H1 (cell line): ENCODE measurements around the gene GPR137. TPM values are rescaled to one million over a fixed set of nuclear protein-coding genes. Genes with fewer than 3 reads are reported as not detected.

Experiments used
- ATF2 ChIP-seq: IDR thresholded peaks from 2 replicates; pipeline ENCODE4 v1.6.1; 2012; ENCODE audit warnings: low read length, inconsistent platforms
- CBX5 ChIP-seq: fragments of 300-800, 300-1000 bp; sonication (generic); IDR thresholded peaks from 2 replicates; pipeline ENCODE4 v1.7.1; 2016; ENCODE audit warnings: antibody characterized with exemption, low read length, low read depth
- GTF2F1 ChIP-seq: IDR thresholded peaks from 2 replicates; pipeline ENCODE4 v1.6.1; 2012; ENCODE audit warnings: low read depth, low read length, improper control_type of control experiment, borderline replicate concordance
- JUN ChIP-seq: IDR thresholded peaks from 2 replicates; pipeline ENCODE4 v1.6.1; 2011; ENCODE audit warnings: low read depth, mild to moderate bottlenecking, improper control_type of control experiment, low read length
- KDM5A ChIP-seq: fragments of 200-600 bp; IDR thresholded peaks from 2 replicates; pipeline ENCODE4 v1.7.1; 2012; ENCODE audit warnings: mild to moderate bottlenecking, low read length, inconsistent platforms, mixed read lengths
- MAX ChIP-seq: IDR thresholded peaks from 2 replicates; pipeline ENCODE4 v1.6.1; 2012; ENCODE audit warnings: inconsistent platforms
- RAD21 ChIP-seq, 2 experiments: IDR thresholded peaks in 1 of 2; conservative IDR thresholded peaks in 1 of 2; 2 replicates each; pipeline ENCODE4 v1.6.1; 2011; ENCODE audit warnings: low read depth in 2 of 2, low read length in 2 of 2, improper control_type of control experiment in 1 of 2, inconsistent platforms in 1 of 2, mild to moderate bottlenecking in 1 of 2, moderate library complexity in 1 of 2
- SUZ12 ChIP-seq: fragments of 200-600 bp; sonication (generic); IDR thresholded peaks from 2 replicates; pipeline ENCODE4 v1.6.1; 2012; ENCODE audit warnings: mild to moderate bottlenecking, inconsistent platforms, low read length, moderate library complexity, mixed read lengths
- polyA plus RNA-seq, 7 experiments: library from polyadenylated mRNA; depleted of rRNA in 3 of 7; stranded (reverse) in 5 of 7; unstranded in 2 of 7; fragments of >200 nt in 5 of 7; fragments of 200-250 nt in 2 of 7; gene quantifications; 1 replicate in 5 of 7; 2 replicates in 1 of 7; 4 replicates in 1 of 7; pipeline versions ENCODE4 v1.2.1 to v1.2.3, GENCODE V29; 2011 to 2013; ENCODE audit warnings: missing spikeins in 2 of 7, mixed read lengths in 2 of 7
- total RNA-seq: library from RNA; stranded (reverse); fragmentation: NEBNext Ultra II Directional; extraction: Animal tissue kit (Norgen Biotek cat#: 25700); gene quantifications from 2 replicates; pipeline ENCODE4 v1.2.1, GENCODE V29; 2021
- TF ChIP-seq, protein P1 (sequence below): IDR thresholded peaks from 2 replicates; pipeline ENCODE4 v1.6.1; 2011; ENCODE audit warnings: low read length, improper control_type of control experiment

Gene GPR137
- total and polyA plus RNA-seq, 2 of the 8 experiments (the other 6 are each of a cell fraction or from before 2014, with no cell fraction given) = 36.2 to 37.8 TPM

GRCh38 chr11:64303109-64304031 is 17.7 kb downstream of the GPR137 start (continued):
- TF ChIP-seq SUZ12 (no peak), CBX5 (no peak), MAX (no peak), KDM5A (no peak), ATF2 (no peak), RAD21 (IDR thresholded peaks at IDR 0.05 in 1 of 2, conservative IDR thresholded peaks at IDR 0.05 in 1 of 2; ENCODE audit: low read depth in 2 of 2, low read length in 2 of 2) (no peak), JUN (no peak), GTF2F1 (no peak)
- TF ChIP-seq, protein P1, sequence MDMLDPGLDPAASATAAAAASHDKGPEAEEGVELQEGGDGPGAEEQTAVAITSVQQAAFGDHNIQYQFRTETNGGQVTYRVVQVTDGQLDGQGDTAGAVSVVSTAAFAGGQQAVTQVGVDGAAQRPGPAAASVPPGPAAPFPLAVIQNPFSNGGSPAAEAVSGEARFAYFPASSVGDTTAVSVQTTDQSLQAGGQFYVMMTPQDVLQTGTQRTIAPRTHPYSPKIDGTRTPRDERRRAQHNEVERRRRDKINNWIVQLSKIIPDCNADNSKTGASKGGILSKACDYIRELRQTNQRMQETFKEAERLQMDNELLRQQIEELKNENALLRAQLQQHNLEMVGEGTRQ = no peak
